Suprapubic skin (tissue), 4 donors: ENCODE results near the gene SBK2. TPM values are rescaled to one million over a fixed set of nuclear protein-coding genes. Genes with fewer than 3 reads are reported as not detected.

Source experiments
- DNase-seq, 2 donors: peaks; one replicate each; pipeline ENCODE4 v3.0.0-alpha.2; 2019; ENCODE audit warnings: low spot score in 2 of 2
- H3K27ac ChIP-seq: fragments of 200-600 bp; sonication (generic); one replicate; pipeline ENCODE4 v1.5.1; 2019
- H3K27me3 ChIP-seq: fragments of 200-600 bp; sonication (generic); one replicate; pipeline ENCODE4 v1.5.1; 2019
- H3K36me3 ChIP-seq: fragments of 200-600 bp; sonication (generic); one replicate; pipeline ENCODE4 v1.5.1; 2019
- H3K4me1 ChIP-seq: fragments of 200-600 bp; sonication (generic); one replicate; pipeline ENCODE4 v1.5.1; 2019
- H3K4me3 ChIP-seq: fragments of 200-600 bp; sonication (generic); one replicate; pipeline ENCODE4 v1.5.1; 2019; ENCODE audit warnings: mild to moderate bottlenecking
- H3K9me3 ChIP-seq: fragments of 200-600 bp; sonication (generic); one replicate; pipeline ENCODE4 v1.5.1; 2019
- EP300 ChIP-seq: sonication (generic); formaldehyde crosslinking; IDR thresholded peaks from one replicate; pipeline ENCODE4 v1.6.1; 2017; ENCODE audit warnings: antibody characterized with exemption
- POLR2A ChIP-seq, 2 donors: fragments of 450-650 bp; IDR thresholded peaks; one replicate each; pipeline ENCODE4 v1.6.1; 2017; ENCODE audit warnings: antibody characterized with exemption in 2 of 2, mild to moderate bottlenecking in 2 of 2, moderate library complexity in 2 of 2
- POLR2AphosphoS5 ChIP-seq, 3 donors: sonication (generic); formaldehyde crosslinking; IDR thresholded peaks; one replicate each; pipeline ENCODE4 v1.6.1; 2017; ENCODE audit warnings: antibody characterized with exemption in 3 of 3
- WGBS: methylation state at CpG from one replicate; pipeline ENCODE4 v1.1.5; 2018; 5-methylcytosine and 5-hydroxymethylcytosine counted together
- total RNA-seq, 4 donors: library from RNA; depleted of rRNA; stranded (reverse); fragments of >200 nt; gene quantifications; one replicate each; pipeline ENCODE4 v1.1.0, GENCODE V29; 2016
- TF ChIP-seq, protein P1 (sequence below), 2 donors: fragments of 200-600 bp in 1 of 2; fragments of 450-650 bp in 1 of 2; sonication (generic) in 1 of 2; IDR thresholded peaks; one replicate each; pipeline ENCODE4 v1.5.1; 2016 to 2019; ENCODE audit warnings: antibody characterized with exemption in 2 of 2, mild to moderate bottlenecking in 1 of 2, moderate library complexity in 1 of 2

SBK2 gene
- total RNA-seq, 4 donors from 2014 or later: not detected

DNA sequence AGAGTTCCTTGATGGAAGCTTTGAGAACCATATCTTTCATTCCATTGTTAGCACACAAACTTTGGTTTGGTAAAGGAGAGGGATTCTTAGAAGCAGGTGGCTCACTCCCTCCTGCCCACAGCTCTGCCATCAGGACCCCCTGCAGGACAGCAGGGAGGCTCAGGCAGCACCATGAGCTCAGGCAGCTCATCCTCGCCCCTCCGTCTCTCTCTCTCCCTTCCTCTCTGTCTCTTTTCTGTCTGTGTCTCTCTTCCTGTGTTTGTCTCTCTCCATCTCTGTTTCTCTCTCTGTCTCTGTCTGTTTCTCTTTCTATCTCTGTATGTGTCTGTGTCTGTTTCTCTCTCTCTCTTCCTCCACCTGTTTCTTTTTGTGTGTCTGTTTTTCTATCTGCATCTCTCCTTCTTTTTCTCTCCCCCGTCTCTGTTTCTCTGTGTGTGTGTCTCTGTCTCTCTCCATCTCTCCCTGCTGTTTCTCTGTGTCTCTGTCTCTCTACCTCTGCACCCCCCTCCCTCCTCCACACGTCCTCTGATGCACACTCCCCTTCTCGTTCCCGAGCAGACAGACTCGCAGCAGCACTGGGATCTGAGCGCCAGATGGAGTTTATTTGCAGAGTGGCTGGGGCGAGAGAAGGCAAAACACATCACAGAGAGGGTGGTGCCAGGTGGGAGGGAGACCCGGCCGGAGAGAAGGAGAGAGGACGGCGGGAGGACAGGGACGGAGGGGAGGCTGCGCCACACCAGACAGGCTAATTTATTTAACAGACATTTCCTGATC lies 8.7 kb downstream of the SBK2 start:
- Histone ChIP-seq H3K36me3 (no peaks in the 10 kb centered on the region), H3K9me3 (no peaks in the 10 kb centered on the region), H3K27ac (no peak overlapping the region), H3K27me3 (peaks cover 17% of the 10 kb centered on the region), H3K4me3 (no peak overlapping the region), H3K4me1 (peaks cover 12% of the 10 kb centered on the region)
- DNase-seq: no peak
- TF ChIP-seq POLR2AphosphoS5 (IDR thresholded peaks at IDR 0.05) (no peak), POLR2A (IDR thresholded peaks at IDR 0.05) (no peak), EP300 (no peak)
- TF ChIP-seq, protein P1, sequence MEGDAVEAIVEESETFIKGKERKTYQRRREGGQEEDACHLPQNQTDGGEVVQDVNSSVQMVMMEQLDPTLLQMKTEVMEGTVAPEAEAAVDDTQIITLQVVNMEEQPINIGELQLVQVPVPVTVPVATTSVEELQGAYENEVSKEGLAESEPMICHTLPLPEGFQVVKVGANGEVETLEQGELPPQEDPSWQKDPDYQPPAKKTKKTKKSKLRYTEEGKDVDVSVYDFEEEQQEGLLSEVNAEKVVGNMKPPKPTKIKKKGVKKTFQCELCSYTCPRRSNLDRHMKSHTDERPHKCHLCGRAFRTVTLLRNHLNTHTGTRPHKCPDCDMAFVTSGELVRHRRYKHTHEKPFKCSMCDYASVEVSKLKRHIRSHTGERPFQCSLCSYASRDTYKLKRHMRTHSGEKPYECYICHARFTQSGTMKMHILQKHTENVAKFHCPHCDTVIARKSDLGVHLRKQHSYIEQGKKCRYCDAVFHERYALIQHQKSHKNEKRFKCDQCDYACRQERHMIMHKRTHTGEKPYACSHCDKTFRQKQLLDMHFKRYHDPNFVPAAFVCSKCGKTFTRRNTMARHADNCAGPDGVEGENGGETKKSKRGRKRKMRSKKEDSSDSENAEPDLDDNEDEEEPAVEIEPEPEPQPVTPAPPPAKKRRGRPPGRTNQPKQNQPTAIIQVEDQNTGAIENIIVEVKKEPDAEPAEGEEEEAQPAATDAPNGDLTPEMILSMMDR (IDR thresholded peaks at IDR 0.05): no peak
- 29% methylated on average over 15 of the region's 15 CpGs for WGBS

DNA sequence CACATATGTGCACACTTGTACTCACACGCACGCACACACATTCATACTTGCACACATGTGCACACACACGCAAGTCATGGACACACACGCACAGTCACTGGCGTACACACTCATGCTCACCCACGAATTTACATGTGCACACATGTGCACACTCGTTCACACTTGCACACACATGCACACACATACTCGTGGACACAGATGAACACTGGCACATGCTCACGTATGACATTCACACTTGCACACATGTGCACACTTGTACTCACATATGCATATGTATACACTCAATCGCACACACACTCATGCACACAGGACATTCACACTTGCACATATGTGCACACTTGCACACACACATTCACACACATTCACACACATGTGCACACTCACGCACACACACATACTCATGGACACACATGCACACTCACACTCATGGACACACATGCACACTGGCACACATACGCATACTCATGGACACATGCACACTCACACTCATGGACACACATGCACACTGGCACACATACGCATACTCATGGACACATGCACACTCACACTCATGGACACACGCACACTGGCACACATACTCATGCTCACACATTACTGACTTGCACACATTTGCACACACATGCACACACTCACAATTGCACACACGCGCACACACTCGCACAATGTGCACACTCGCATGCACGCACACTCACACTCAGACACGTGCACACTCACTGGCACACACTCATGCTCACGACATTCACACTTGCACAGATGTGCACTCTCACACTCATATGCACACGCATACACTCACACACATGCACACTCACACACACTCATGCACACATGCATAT lies 9.5 kb downstream of the SBK2 start:
- Histone ChIP-seq H3K27me3 (peaks cover 17% of the 10 kb centered on the region), H3K27ac (no peak overlapping the region), H3K4me1 (peaks cover 12% of the 10 kb centered on the region), H3K9me3 (no peaks in the 10 kb centered on the region), H3K36me3 (no peaks in the 10 kb centered on the region), H3K4me3 (no peak overlapping the region)
- WGBS: 75% methylated on average over 22 of the region's 22 CpGs
- no peak for DNase-seq
- no peak for TF ChIP-seq EP300

DNA sequence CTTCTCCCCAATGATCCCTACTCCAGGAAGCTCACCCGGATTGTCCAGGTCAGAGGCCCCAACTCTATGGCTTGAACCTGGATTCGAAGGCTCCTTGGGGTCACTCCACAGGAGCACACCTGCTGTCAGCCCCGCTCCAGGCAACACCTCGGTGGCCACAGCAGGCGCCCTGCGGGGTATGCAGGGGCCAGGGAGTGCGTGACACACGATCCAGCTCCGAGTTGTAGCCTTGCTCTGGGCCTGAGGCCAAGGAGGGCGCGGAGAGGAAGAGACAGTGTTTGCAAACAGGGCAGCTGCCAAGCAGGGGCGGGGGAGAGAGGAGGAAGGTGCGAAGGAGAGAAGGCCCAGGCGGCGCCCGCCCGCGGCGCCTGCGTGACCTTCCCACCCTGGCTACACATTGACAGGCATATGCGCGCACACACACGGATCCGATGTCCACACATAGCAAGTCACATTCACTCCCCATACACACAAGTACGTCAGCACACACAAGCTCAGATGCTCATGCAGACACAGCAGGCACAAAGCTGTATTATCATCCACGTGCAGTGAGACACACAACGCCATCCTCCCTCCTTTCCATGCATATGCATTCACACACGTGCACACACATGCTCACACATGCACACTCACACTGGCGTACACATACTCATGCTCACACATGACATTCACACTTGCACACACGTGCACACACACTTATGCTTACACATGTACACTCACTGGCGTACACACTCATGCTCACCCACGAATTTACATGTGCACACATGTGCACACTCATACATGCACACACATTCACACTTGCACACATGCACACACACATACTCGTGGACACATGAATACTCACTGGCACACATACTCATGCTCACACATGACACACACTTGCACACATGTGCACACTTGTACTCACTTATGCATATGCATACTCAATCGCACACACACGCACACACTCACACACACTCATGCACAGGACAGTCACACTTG lies 10.4 kb downstream of the SBK2 start:
- H3K9me3 ChIP-seq: no peaks in the 10 kb centered on the region
- H3K27ac ChIP-seq: no peak overlapping the region
- no peak for DNase-seq
- no peaks in the 10 kb centered on the region for H3K36me3 ChIP-seq
- TF ChIP-seq POLR2A (IDR thresholded peaks at IDR 0.05) (no peak), POLR2AphosphoS5 (IDR thresholded peaks at IDR 0.05) (no peak), EP300 (no peak)
- TF ChIP-seq, protein P1 (IDR thresholded peaks at IDR 0.05): no peak
- peaks cover 17% of the 10 kb centered on the region for H3K27me3 ChIP-seq
- no peak overlapping the region for H3K4me3 ChIP-seq
- WGBS: 37% methylated on average over 22 of the region's 35 CpGs
- peaks cover 15% of the 10 kb centered on the region for H3K4me1 ChIP-seq

DNA sequence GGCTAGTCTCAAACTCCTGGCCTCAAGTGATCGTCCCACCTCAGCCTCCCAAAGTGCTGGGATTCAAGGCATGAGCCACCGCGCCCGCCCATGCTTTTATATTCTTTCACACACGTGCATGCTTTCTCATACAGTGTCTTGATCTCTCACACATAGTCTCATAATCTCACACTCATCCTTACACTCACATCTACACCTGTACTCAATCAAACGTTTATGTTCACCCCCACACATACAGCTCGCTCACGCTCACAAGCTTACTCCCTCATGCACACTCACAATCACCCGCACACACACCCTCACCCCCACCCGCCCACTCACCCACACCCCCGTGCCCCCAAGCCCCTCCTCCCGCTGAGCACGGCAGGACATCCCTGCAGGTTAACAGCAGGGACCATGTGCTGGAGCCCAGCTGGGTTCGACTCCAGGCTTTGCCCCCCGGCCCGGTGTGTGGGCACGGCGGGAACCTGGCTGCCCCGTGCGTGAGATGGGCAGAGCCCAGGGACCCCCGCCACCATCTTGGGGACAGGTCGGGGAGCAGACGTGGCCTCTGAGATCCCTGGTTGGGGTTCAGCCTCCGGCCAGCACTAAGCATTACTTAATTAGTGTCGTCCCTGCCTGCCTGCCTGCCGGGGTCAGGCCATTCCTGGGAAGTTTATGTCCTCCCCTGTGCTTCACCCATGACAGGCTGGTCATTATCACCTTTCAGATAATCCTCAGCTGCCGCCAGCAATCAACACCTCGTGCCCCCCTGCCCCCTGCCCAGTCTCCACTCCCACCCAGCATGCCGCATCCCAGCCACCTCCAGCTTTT lies 11.4 kb downstream of the SBK2 start:
- 43% methylated on average over 16 of the region's 29 CpGs for WGBS
- peaks cover 12% of the 10 kb centered on the region for H3K27me3 ChIP-seq

More for the DNA sequence above, 11.4 kb downstream of the SBK2 start:
- Histone ChIP-seq H3K36me3 (no peaks in the 10 kb centered on the region), H3K9me3 (no peaks in the 10 kb centered on the region), H3K27ac (no peak overlapping the region), H3K4me1 (peaks cover 18% of the 10 kb centered on the region), H3K4me3 (no peak overlapping the region)
- DNase-seq: no peak
- TF ChIP-seq EP300 (no peak), POLR2AphosphoS5 (IDR thresholded peaks at IDR 0.05) (no peak), POLR2A (IDR thresholded peaks at IDR 0.05) (no peak)
- TF ChIP-seq, protein P1 (IDR thresholded peaks at IDR 0.05): no peak
